Measurements from ENCODE around the gene CCDC158. TPM values are rescaled to one million over a fixed set of nuclear protein-coding genes. Genes with fewer than 3 reads are reported as not detected.
"Not testable (repeated sequence)": the region's sequence is repeated elsewhere in the genome, so short reads cannot be mapped to it uniquely, and the experiment has no call there.

CCDC158 gene
- total and polyA plus RNA-seq, 2 donors: 0.23 to 2.3 TPM

- Histone ChIP-seq H3K4me3 (ENCODE audit: low read depth, low read length) (no peak overlapping the region), H3K36me3 (ENCODE audit: insufficient read depth) (no peaks in the 10 kb centered on the region), H3K4me1 (ENCODE audit: insufficient read depth) (no peaks in the 10 kb centered on the region), H3K27ac (ENCODE audit: low read depth) (no peak overlapping the region)
- DNase-seq (ENCODE audit: extremely low spot score): no peak
- 74% methylated on average over 4 of the region's 4 CpGs for WGBS
These were observed 137.0 kb downstream of the CCDC158 start for GRCh38 chr4:76283900-76284299.

DNA sequence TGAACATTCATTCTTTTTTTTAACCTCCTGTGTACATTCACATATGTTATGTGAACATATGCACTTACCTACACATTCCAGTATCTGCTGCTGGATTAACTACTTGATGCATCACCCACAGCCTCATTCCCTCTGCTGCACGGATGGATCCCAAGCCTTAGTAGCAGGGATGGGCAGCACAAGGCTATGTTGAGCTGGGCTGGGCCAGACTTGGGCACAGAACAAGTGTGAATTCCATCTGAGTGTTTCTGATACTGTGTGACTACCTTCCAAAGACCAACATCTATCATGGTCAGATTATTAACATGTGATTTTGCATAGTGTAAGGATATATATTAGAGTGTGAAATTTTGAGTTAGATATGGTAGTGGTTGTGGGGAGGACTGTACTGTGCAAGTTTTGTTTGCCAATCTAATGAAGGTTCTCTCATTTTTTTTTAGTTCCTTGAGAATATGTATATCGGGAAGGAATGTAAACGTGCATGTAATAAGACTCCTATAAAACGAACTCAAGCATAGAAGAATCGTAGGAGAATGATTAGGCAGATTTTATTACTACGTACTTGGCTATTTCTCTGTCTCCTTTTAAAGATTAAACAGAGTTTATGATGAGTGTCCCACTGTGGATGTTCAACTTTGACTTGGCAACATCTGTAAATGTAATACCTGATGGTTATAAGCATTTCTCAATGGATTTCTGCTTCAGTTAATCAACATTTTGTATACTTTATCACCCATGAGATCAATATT is 137.8 kb downstream of the CCDC158 start:
- 35% methylated on average over 6 of the region's 6 CpGs for WGBS
- no peak for DNase-seq (ENCODE audit: extremely low spot score)

DNA sequence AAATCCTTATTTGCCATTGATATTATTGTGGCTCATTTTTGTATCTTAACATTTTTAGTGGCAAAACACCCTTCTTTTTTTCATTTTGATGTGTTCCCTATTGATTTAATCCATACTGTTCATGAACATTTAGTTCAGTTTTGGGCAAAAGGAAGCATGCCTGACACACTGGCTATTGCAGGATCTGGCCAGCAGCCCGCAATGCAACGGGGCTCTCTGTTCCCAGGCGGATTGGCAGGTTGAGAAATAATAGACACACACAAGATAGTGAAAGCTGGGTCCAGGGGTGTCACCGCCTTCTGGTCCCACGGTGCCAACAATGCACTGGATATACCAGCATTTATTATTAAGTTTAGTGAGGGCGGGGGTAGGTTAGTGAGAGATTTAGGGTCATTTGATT is 139.3 kb downstream of the CCDC158 start:
- H3K27ac ChIP-seq (ENCODE audit: low read depth); H3K36me3 ChIP-seq (ENCODE audit: insufficient read depth); H3K4me1 ChIP-seq (ENCODE audit: insufficient read depth); DNase-seq (ENCODE audit: extremely low spot score); H3K4me3 ChIP-seq (ENCODE audit: low read depth, low read length): not testable (repeated sequence)
- WGBS: 79% methylated on average over 6 of the region's 6 CpGs

More for the DNA sequence above, 137.8 kb downstream of the CCDC158 start:
- Histone ChIP-seq H3K36me3 (ENCODE audit: insufficient read depth) (no peaks in the 10 kb centered on the region), H3K4me3 (ENCODE audit: low read depth, low read length) (no peak overlapping the region), H3K4me1 (ENCODE audit: insufficient read depth) (no peaks in the 10 kb centered on the region), H3K27ac (ENCODE audit: low read depth) (no peak overlapping the region)

DNA sequence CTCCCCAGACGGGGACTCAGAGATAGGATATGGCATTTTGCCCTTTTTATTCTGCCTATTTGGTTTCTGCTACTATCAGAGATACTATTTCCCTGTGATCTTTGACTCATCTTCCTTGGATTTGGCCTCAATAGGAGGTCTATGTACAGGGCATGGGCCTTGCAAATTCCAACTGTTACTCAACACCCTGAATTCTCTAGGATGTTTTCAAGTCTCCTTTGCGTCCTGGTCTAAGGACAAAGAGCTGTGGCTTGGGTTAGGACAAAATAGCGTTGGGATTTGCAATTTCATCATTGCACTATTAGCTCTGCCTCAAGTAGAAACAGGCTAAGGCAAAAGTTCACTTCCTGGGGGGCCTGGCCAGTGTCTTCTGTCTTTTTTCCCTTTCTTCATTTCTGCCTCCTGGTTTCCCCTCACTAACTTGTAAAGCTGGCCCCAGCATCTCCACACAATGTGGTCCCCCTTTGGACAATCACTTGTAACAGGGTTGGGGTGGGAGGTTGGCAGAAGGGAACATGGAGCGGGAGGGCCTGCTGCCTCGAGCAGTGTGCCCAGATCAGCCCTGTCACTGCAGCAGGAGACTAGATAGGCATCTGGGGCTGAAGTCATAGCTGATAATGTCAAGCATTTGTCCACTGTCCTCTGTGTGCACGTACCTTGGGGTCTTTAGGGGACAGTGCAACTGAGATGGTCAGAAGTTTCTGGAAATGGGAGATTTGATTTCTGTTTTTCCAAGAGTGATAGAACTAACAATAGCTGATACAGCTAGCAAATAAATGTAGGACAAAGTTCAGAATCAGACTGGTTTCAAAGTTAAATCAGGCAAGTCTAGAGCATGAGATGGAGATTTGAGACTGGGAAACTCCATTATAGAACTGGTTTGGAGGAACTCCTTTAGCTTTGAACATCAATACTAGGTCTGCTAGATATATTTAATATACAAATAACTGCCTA is 140.2 kb downstream of the CCDC158 start:
- Histone ChIP-seq H3K4me1 (ENCODE audit: insufficient read depth) (no peaks in the 10 kb centered on the region), H3K27ac (ENCODE audit: low read depth) (no peak overlapping the region), H3K4me3 (ENCODE audit: low read depth, low read length) (no peak overlapping the region), H3K36me3 (ENCODE audit: insufficient read depth) (no peaks in the 10 kb centered on the region)
- DNase-seq (ENCODE audit: extremely low spot score): no peak
- WGBS: 82% methylated on average over 6 of the region's 6 CpGs

DNA sequence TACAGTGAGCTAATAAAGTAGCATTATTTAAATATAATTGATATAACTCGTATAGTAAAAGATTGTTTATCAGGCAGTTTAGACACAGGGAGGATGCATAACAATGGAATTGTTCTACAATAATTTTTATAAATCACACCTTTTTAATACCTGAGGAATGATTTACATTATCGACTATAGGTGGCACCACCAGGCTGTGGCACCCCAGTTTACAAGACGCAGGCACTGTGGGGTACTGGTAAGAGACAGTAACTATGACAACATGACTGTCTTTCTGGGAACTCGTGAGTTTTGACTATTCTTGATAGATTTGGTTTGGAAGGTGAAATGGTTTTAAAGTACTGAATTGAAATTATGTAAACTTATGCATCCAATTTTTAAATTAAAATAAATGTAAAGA is 141.5 kb downstream of the CCDC158 start:
- no peak for DNase-seq (ENCODE audit: extremely low spot score)
- H3K36me3 ChIP-seq (ENCODE audit: insufficient read depth): no peaks in the 10 kb centered on the region
- no peak overlapping the region for H3K27ac ChIP-seq (ENCODE audit: low read depth)
- no peak overlapping the region for H3K4me3 ChIP-seq (ENCODE audit: low read depth, low read length)
- no peaks in the 10 kb centered on the region for H3K4me1 ChIP-seq (ENCODE audit: insufficient read depth)
- WGBS: 70% methylated on average over 4 of the region's 4 CpGs

GRCh38 chr4:76278583-76278982 is 142.4 kb downstream of the CCDC158 start:
- H3K36me3 ChIP-seq (ENCODE audit: insufficient read depth): no peaks in the 10 kb centered on the region
- no peaks in the 10 kb centered on the region for H3K4me1 ChIP-seq (ENCODE audit: insufficient read depth)
- no peak for DNase-seq (ENCODE audit: extremely low spot score)
- no peak overlapping the region for H3K4me3 ChIP-seq (ENCODE audit: low read depth, low read length)
- 59% methylated on average over 1 of the region's 1 CpG for WGBS
- no peak overlapping the region for H3K27ac ChIP-seq (ENCODE audit: low read depth)

- H3K36me3 ChIP-seq (ENCODE audit: insufficient read depth): no peaks in the 10 kb centered on the region
- WGBS: 86% methylated on average over 1 of the region's 1 CpG
- H3K27ac ChIP-seq (ENCODE audit: low read depth): no peak overlapping the region
- H3K4me1 ChIP-seq (ENCODE audit: insufficient read depth): no peaks in the 10 kb centered on the region
- DNase-seq (ENCODE audit: extremely low spot score): no peak
- H3K4me3 ChIP-seq (ENCODE audit: low read depth, low read length): no peak overlapping the region
These were observed 143.3 kb downstream of the CCDC158 start for GRCh38 chr4:76277667-76278066.

DNA sequence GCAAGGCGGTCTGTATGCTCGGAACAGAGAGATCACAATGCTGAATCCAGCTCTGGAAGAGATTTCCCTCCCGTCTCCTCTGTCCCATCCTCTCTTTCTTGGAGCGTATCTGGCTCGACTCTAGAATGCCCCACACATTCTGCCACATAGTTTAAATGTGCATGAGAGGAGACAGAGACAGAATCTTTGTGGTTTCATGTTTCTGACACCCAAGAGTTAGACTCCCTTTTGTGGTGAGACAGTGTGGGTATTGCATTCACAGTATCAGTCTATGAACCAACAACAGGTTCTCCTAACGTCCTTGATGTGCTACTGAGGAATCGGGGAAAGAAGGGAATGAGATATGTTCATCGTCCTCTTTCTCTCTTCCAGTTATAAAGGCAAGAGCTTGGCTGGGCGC is 144.1 kb downstream of the CCDC158 start:
- 91% methylated on average over 9 of the region's 9 CpGs for WGBS
- H3K4me3 ChIP-seq (ENCODE audit: low read depth, low read length): no peak overlapping the region

GRCh38 chr4:76275486-76276124 is 145.3 kb downstream of the CCDC158 start:
- 74% methylated on average over 3 of the region's 3 CpGs for WGBS
- DNase-seq (ENCODE audit: extremely low spot score): no peak
- Histone ChIP-seq H3K27ac (ENCODE audit: low read depth) (no peak overlapping the region), H3K4me3 (ENCODE audit: low read depth, low read length) (no peak overlapping the region), H3K36me3 (ENCODE audit: insufficient read depth) (no peaks in the 10 kb centered on the region), H3K4me1 (ENCODE audit: insufficient read depth) (no peaks in the 10 kb centered on the region)

More for the DNA sequence above, 144.1 kb downstream of the CCDC158 start:
- H3K4me1 ChIP-seq (ENCODE audit: insufficient read depth): no peaks in the 10 kb centered on the region
- H3K36me3 ChIP-seq (ENCODE audit: insufficient read depth): no peaks in the 10 kb centered on the region
- no peak overlapping the region for H3K27ac ChIP-seq (ENCODE audit: low read depth)
- DNase-seq (ENCODE audit: extremely low spot score): no peak

- 87% methylated on average over 5 of the region's 5 CpGs for WGBS
- no peak overlapping the region for H3K4me3 ChIP-seq (ENCODE audit: low read depth, low read length)
- no peak for DNase-seq (ENCODE audit: extremely low spot score)
- no peaks in the 10 kb centered on the region for H3K36me3 ChIP-seq (ENCODE audit: insufficient read depth)
- no peaks in the 10 kb centered on the region for H3K4me1 ChIP-seq (ENCODE audit: insufficient read depth)
- H3K27ac ChIP-seq (ENCODE audit: low read depth): no peak overlapping the region
These were observed 147.9 kb downstream of the CCDC158 start for GRCh38 chr4:76272999-76273398.

GRCh38 chr4:76272582-76272981 is 148.4 kb downstream of the CCDC158 start:
- no peak overlapping the region for H3K27ac ChIP-seq (ENCODE audit: low read depth)
- H3K4me1 ChIP-seq (ENCODE audit: insufficient read depth): no peaks in the 10 kb centered on the region
- 85% methylated on average over 1 of the region's 1 CpG for WGBS
- H3K36me3 ChIP-seq (ENCODE audit: insufficient read depth): no peaks in the 10 kb centered on the region
- no peak overlapping the region for H3K4me3 ChIP-seq (ENCODE audit: low read depth, low read length)
- no peak for DNase-seq (ENCODE audit: extremely low spot score)

- DNase-seq (ENCODE audit: extremely low spot score): no peak
- no peak overlapping the region for H3K27ac ChIP-seq (ENCODE audit: low read depth)
- H3K36me3 ChIP-seq (ENCODE audit: insufficient read depth): no peaks in the 10 kb centered on the region
- H3K4me3 ChIP-seq (ENCODE audit: low read depth, low read length): no peak overlapping the region
- H3K4me1 ChIP-seq (ENCODE audit: insufficient read depth): no peaks in the 10 kb centered on the region
These were observed 148.9 kb downstream of the CCDC158 start for GRCh38 chr4:76272073-76272472.

GRCh38 chr4:76271248-76271647 is 149.7 kb downstream of the CCDC158 start:
- Histone ChIP-seq H3K4me3 (ENCODE audit: low read depth, low read length) (no peak overlapping the region), H3K4me1 (ENCODE audit: insufficient read depth) (no peaks in the 10 kb centered on the region), H3K27ac (ENCODE audit: low read depth) (no peak overlapping the region), H3K36me3 (ENCODE audit: insufficient read depth) (no peaks in the 10 kb centered on the region)
- no peak for DNase-seq (ENCODE audit: extremely low spot score)
- 94% methylated on average over 6 of the region's 6 CpGs for WGBS
